OCI-LY1 (cell line): Measurements from ENCODE around the gene ZFPL1.

Experiments
- H2AFZ ChIP-seq: fragments of 200-600 bp; sonication (generic), shearing (Covaris generic); 2 replicates; pipeline ENCODE4 v1.6.0; 2014; ENCODE audit warnings: antibody characterized with exemption, mild to moderate bottlenecking, low read length
- H3F3A ChIP-seq: fragments of 200-600 bp; sonication (generic), shearing (Covaris generic); 2 replicates; pipeline ENCODE4 v1.6.0; 2014; ENCODE audit warnings: mild to moderate bottlenecking, antibody characterized with exemption, low read length, moderate library complexity; ENCODE audit not compliant: insufficient read depth
- H3K27ac ChIP-seq: fragments of 200-600 bp; sonication (generic); 2 replicates; pipeline ENCODE4 v1.5.1; 2014; ENCODE audit warnings: low read length, mixed run types, mild to moderate bottlenecking, low read depth; ENCODE audit not compliant: poor library complexity, severe bottlenecking
- H3K27me3 ChIP-seq: fragments of 200-600 bp; sonication (generic); 2 replicates; pipeline ENCODE4 v1.6.0; 2014; ENCODE audit warnings: antibody characterized with exemption, mild to moderate bottlenecking, low read length, moderate library complexity; ENCODE audit not compliant: insufficient read depth
- H3K36me3 ChIP-seq: fragments of 200-600 bp; sonication (generic); 2 replicates; pipeline ENCODE4 v1.6.1; 2014; ENCODE audit warnings: mild to moderate bottlenecking, antibody characterized with exemption, low read length, moderate library complexity, mixed read lengths; ENCODE audit not compliant: insufficient read depth
- H3K4me1 ChIP-seq: fragments of 200-600 bp; sonication (generic); 2 replicates; pipeline ENCODE4 v1.5.1; 2014; ENCODE audit warnings: mild to moderate bottlenecking, low read length, moderate library complexity; ENCODE audit not compliant: insufficient read depth, severe bottlenecking
- H3K4me2 ChIP-seq: fragments of 200-600 bp; sonication (generic), shearing (Covaris generic); 2 replicates; pipeline ENCODE4 v1.6.1; 2014; ENCODE audit warnings: low read length
- H3K4me3 ChIP-seq: fragments of 200-600 bp; sonication (generic); 2 replicates; pipeline ENCODE4 v1.5.1; 2014; ENCODE audit warnings: low read length, low read depth, mild to moderate bottlenecking, mixed read lengths; ENCODE audit not compliant: poor library complexity, severe bottlenecking
- H3K79me2 ChIP-seq: fragments of 200-600 bp; shearing (Covaris generic); 2 replicates; pipeline ENCODE4 v1.6.1; 2016; ENCODE audit warnings: mixed run types, low read length, mixed read lengths; ENCODE audit not compliant: insufficient read depth
- H3K9ac ChIP-seq: fragments of 200-600 bp; sonication (generic), shearing (Covaris generic); 2 replicates; pipeline ENCODE4 v1.6.1; 2014; ENCODE audit warnings: mild to moderate bottlenecking, low read length, mixed read lengths
- H3K9me2 ChIP-seq: fragments of 200-600 bp; sonication (generic), shearing (Covaris generic); 2 replicates; pipeline ENCODE4 v1.6.1; 2014; ENCODE audit warnings: low read depth, mild to moderate bottlenecking, low read length, mixed read lengths
- H3K9me3 ChIP-seq: fragments of 200-600 bp; shearing (Covaris generic); 2 replicates; pipeline ENCODE4 v1.6.1; 2014; ENCODE audit warnings: low read length, mixed read lengths
- H4K20me1 ChIP-seq: fragments of 200-600 bp; sonication (generic), shearing (Covaris generic); 2 replicates; pipeline ENCODE4 v1.6.0; 2016; ENCODE audit warnings: mild to moderate bottlenecking, low read length; ENCODE audit not compliant: insufficient read depth
- EZH2 ChIP-seq: fragments of 200-600 bp; sonication (generic), shearing (Covaris generic); IDR thresholded peaks from 2 replicates; pipeline ENCODE4 v1.8.0; 2017; ENCODE audit warnings: borderline replicate concordance, mixed run types, mild to moderate bottlenecking, antibody characterized with exemption, low read length, moderate library complexity, mixed read lengths
- TF ChIP-seq, protein P1 (sequence below): fragments of 200-600 bp; sonication (generic), shearing (Covaris generic); IDR thresholded peaks from 2 replicates; pipeline ENCODE4 v1.5.1; 2017; ENCODE audit warnings: mild to moderate bottlenecking, antibody characterized with exemption, low read length, moderate library complexity, mixed read lengths

Gene ZFPL1

DNA sequence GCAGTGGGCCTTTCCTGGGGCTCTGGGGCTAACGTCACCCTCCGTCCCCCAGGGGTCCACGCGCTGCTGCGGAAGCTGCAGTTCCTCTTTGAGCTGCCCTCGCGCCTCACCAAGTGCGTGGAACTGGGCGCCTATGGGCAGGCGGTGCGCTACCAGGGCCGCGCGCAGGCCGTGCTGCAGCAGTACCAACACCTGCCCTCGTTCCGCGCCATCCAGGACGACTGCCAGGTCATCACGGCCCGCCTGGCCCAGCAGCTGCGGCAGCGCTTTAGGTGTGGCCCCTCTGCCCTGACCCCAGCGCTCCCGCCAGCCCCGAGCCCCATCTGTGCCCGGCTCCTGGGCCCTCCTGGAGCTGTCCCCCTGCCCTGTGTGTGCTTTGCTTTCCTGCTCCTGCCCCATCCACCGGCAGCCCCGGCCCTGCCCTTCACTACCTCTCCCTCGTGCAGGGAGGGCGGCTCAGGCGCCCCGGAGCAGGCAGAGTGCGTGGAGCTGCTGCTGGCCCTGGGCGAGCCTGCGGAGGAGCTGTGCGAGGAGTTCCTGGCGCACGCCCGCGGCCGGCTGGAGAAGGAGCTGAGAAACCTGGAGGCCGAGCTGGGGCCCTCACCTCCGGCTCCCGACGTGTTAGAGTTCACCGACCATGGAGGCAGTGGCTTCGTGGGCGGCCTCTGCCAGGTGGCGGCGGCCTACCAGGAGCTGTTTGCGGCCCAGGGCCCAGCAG lies 23.9 kb downstream of the ZFPL1 start:
- Histone ChIP-seq H3K27me3 (no peaks in the 10 kb centered on the region), H3F3A (0 out of 2 replicates have a peak, but pooled peaks cover under 1% of the 10 kb centered on the region), H2AFZ (no peak overlapping the region), H3K9me3 (no peaks in the 10 kb centered on the region), H4K20me1 (no peaks in the 10 kb centered on the region), H3K79me2 (no peaks in the 10 kb centered on the region), H3K4me2 (no peak overlapping the region), H3K4me3 (no peak overlapping the region), H3K27ac (no peak overlapping the region), H3K9me2 (no peaks in the 10 kb centered on the region), H3K4me1 (peaks cover 17% of the 10 kb centered on the region), H3K36me3 (peaks cover 26% of the 10 kb centered on the region; the same call in 1 of the 2 replicates), H3K9ac (no peak overlapping the region)
- TF ChIP-seq, protein P1, sequence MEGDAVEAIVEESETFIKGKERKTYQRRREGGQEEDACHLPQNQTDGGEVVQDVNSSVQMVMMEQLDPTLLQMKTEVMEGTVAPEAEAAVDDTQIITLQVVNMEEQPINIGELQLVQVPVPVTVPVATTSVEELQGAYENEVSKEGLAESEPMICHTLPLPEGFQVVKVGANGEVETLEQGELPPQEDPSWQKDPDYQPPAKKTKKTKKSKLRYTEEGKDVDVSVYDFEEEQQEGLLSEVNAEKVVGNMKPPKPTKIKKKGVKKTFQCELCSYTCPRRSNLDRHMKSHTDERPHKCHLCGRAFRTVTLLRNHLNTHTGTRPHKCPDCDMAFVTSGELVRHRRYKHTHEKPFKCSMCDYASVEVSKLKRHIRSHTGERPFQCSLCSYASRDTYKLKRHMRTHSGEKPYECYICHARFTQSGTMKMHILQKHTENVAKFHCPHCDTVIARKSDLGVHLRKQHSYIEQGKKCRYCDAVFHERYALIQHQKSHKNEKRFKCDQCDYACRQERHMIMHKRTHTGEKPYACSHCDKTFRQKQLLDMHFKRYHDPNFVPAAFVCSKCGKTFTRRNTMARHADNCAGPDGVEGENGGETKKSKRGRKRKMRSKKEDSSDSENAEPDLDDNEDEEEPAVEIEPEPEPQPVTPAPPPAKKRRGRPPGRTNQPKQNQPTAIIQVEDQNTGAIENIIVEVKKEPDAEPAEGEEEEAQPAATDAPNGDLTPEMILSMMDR: no peak
- TF ChIP-seq EZH2: no peak

DNA sequence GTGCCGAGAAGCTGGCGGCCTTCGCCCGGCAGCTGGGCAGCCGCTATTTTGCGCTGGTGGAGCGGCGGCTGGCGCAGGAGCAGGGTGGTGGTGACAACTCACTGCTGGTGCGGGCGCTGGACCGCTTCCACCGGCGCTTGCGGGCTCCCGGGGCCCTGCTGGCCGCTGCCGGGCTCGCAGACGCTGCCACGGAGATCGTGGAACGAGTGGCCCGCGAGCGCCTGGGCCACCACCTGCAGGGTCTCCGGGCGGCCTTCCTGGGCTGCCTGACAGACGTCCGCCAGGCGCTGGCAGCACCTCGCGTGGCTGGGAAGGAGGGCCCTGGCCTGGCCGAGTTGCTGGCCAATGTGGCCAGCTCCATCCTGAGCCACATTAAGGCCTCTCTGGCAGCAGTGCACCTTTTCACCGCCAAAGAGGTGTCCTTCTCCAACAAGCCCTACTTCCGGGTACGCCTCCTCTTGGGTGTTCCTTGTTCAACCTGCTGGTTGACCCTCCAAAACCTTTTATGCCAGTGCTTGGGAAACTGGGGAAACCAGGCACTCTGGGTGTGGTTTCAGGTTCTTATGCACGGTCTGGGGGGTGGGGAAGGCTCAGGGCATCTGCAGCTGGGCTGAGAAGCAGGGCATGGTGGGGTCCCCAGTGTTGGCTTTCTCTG lies 24.6 kb downstream of the ZFPL1 start:
- Histone ChIP-seq H3K4me2 (no peak overlapping the region), H3K9ac (no peak overlapping the region), H3K36me3 (peaks cover 26% of the 10 kb centered on the region; the same call in 1 of the 2 replicates), H3K4me3 (no peak overlapping the region), H3K27me3 (no peaks in the 10 kb centered on the region), H3K9me3 (no peaks in the 10 kb centered on the region), H2AFZ (no peak overlapping the region), H3K27ac (no peak overlapping the region), H3K4me1 (peaks cover 23% of the 10 kb centered on the region), H4K20me1 (no peaks in the 10 kb centered on the region), H3K9me2 (no peaks in the 10 kb centered on the region), H3K79me2 (no peaks in the 10 kb centered on the region), H3F3A (0 out of 2 replicates have a peak, but pooled peaks cover 5% of the 10 kb centered on the region)
- no peak for TF ChIP-seq EZH2
- TF ChIP-seq, protein P1: no peak

DNA sequence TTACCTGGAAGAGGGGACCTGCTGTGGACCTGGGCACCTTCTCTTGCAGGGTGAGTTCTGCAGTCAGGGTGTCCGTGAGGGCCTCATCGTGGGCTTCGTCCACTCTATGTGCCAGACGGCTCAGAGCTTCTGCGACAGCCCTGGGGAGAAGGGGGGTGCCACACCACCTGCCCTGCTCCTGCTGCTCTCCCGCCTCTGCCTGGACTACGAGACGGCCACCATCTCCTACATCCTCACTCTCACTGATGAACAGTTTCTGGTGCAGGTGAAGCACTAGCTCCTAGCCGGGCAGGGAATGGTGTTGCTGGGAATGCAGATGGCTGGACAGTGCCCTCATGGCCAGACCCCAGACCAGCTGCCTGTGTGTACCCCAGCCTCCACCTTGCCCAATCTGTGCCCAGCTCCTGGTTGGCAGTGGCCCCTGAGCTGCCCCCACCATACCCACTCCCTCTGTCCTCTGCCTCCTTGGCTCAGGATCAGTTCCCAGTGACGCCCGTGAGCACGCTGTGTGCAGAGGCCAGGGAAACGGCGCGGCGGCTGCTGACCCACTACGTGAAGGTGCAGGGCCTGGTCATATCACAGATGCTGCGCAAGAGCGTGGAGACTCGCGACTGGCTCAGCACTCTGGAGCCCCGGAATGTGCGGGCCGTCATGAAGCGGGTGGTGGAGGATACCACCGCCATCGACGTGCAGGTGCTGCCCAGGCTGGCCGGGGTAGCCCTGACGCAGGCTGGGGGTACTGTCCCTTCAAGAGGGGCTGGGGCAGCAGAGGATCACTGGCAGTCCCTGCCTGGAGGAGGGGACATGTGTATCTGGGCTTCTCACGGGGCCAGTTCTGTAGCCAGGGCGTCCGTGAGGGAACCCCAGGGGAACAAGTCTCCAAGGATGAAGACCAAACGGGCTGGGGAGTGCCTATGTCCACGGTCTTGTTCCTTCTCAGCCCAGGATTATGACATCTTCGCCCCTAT lies 25.5 kb downstream of the ZFPL1 start:
- Histone ChIP-seq H3K9me2 (no peaks in the 10 kb centered on the region), H2AFZ (no peak overlapping the region), H3K4me3 (no peak overlapping the region), H3K9ac (no peak overlapping the region), H4K20me1 (no peaks in the 10 kb centered on the region), H3K27me3 (no peaks in the 10 kb centered on the region), H3K79me2 (no peaks in the 10 kb centered on the region), H3K9me3 (no peaks in the 10 kb centered on the region), H3K36me3 (peaks cover 33% of the 10 kb centered on the region; the same call in 1 of the 2 replicates), H3K27ac (no peak overlapping the region), H3F3A (0 out of 2 replicates have a peak, but pooled peaks cover 5% of the 10 kb centered on the region), H3K4me1 (peaks cover 31% of the 10 kb centered on the region), H3K4me2 (no peak overlapping the region)
- TF ChIP-seq, protein P1: no peak
